ENCODE results near the gene CPSF7. TPM values are rescaled to one million over a fixed set of nuclear protein-coding genes. Genes with fewer than 3 reads are reported as not detected.

CPSF7 gene
- total RNA-seq, 2 donors from 2014 or later = 94.7 to 104 TPM

- Mint-ChIP-seq H3K4me3 (no peak overlapping the region), H3K27ac (no peak overlapping the region), H3K4me1 (peaks cover 4% of the 10 kb centered on the region), H3K27me3 (no peaks in the 10 kb centered on the region), H3K36me3 (ENCODE audit: low read depth) (peaks cover 2% of the 10 kb centered on the region)
- no peaks in the 10 kb centered on the region for H3K9me3 ChIP-seq (ENCODE audit: control insufficient read depth, low read length, poor library complexity, severe bottlenecking)
- DNase-seq = no peak
- no peak for ATAC-seq
Observed at GRCh38 chr11:61369372-61370348, 60.1 kb downstream of the CPSF7 start.

DNA sequence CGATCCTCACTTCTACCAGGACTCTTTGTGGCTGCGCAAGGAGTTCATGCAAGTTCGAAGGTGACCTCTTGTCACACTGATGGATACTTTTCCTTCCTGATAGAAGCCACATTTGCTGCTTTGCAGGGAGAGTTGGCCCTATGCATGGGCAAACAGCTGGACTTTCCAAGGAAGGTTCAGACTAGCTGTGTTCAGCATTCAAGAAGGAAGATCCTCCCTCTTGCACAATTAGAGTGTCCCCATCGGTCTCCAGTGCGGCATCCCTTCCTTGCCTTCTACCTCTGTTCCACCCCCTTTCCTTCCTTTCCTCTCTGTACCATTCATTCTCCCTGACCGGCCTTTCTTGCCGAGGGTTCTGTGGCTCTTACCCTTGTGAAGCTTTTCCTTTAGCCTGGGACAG, 61.1 kb downstream of the CPSF7 start:
- ATAC-seq = no peak
- no peak for DNase-seq
- Mint-ChIP-seq H3K4me1 (peaks cover 8% of the 10 kb centered on the region), H3K4me3 (no peak overlapping the region), H3K27me3 (no peaks in the 10 kb centered on the region), H3K36me3 (ENCODE audit: low read depth) (peaks cover 2% of the 10 kb centered on the region), H3K27ac (no peak overlapping the region)
- no peaks in the 10 kb centered on the region for H3K9me3 ChIP-seq (ENCODE audit: control insufficient read depth, low read length, poor library complexity, severe bottlenecking)

- H3K36me3 Mint-ChIP-seq (ENCODE audit: low read depth) = peaks cover 2% of the 10 kb centered on the region
- peaks cover 17% of the 10 kb centered on the region for H3K4me1 Mint-ChIP-seq
- H3K4me3 Mint-ChIP-seq = no peak overlapping the region
Observed at GRCh38 chr11:61367406-61367805, 62.4 kb downstream of the CPSF7 start.

DNA sequence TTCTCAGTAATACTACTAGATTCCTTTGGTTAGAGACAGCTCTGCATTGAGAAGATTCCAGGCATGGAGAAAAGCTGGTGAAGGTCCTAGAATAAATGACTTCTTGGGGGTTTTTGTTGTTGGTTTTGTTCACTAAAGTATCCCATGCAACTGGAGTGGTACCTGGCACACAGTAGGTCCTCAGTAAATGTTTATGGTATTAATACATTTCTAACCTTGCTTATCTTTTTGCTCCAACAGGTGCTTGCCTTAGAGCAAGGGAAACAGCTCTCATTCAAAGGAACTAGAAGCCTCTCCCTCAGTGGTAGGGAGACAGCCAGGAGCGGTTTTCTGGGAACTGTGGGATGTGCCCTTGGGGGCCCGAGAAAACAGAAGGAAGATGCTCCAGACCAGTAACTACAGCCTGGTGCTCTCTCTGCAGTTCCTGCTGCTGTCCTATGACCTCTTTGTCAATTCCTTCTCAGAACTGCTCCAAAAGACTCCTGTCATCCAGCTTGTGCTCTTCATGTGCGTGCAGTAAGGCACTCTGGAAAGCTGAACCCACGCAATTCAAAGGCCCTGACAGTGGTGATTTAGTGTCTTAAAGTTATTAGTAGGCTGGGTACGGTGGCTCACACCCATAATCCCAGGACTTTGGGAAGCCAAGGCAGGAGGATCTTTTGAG, 65.6 kb downstream of the CPSF7 start:
- Mint-ChIP-seq H3K27ac (peak overlapping the region; percentile 34), H3K4me1 (peaks cover 21% of the 10 kb centered on the region), H3K4me3 (no peak overlapping the region), H3K36me3 (ENCODE audit: low read depth) (peaks cover 2% of the 10 kb centered on the region), H3K27me3 (no peaks in the 10 kb centered on the region)
- no peak for DNase-seq
- H3K9me3 ChIP-seq (ENCODE audit: control insufficient read depth, low read length, poor library complexity, severe bottlenecking) = no peaks in the 10 kb centered on the region
- ATAC-seq = no peak

More at GRCh38 chr11:61367406-61367805, 62.4 kb downstream of the CPSF7 start:
- H3K9me3 ChIP-seq (ENCODE audit: control insufficient read depth, low read length, poor library complexity, severe bottlenecking) = no peaks in the 10 kb centered on the region
- DNase-seq (no peak), ATAC-seq (no peak)
- no peak overlapping the region for H3K27ac Mint-ChIP-seq
- H3K27me3 Mint-ChIP-seq = no peaks in the 10 kb centered on the region

- H3K4me3 Mint-ChIP-seq = peak overlapping the region; percentile 97
- H3K27me3 Mint-ChIP-seq = no peaks in the 10 kb centered on the region
- ATAC-seq (peak; percentile 43), DNase-seq (peak in 1 of 3 donors; percentile 14)
- no peaks in the 10 kb centered on the region for H3K36me3 Mint-ChIP-seq (ENCODE audit: low read depth)
- peak overlapping the region; percentile 99 for H3K27ac Mint-ChIP-seq
- peaks cover 21% of the 10 kb centered on the region for H3K4me1 Mint-ChIP-seq
- H3K9me3 ChIP-seq (ENCODE audit: control insufficient read depth, low read length, poor library complexity, severe bottlenecking) = no peaks in the 10 kb centered on the region
Observed at GRCh38 chr11:61362542-61362875, 67.3 kb downstream of the CPSF7 start.

DNA sequence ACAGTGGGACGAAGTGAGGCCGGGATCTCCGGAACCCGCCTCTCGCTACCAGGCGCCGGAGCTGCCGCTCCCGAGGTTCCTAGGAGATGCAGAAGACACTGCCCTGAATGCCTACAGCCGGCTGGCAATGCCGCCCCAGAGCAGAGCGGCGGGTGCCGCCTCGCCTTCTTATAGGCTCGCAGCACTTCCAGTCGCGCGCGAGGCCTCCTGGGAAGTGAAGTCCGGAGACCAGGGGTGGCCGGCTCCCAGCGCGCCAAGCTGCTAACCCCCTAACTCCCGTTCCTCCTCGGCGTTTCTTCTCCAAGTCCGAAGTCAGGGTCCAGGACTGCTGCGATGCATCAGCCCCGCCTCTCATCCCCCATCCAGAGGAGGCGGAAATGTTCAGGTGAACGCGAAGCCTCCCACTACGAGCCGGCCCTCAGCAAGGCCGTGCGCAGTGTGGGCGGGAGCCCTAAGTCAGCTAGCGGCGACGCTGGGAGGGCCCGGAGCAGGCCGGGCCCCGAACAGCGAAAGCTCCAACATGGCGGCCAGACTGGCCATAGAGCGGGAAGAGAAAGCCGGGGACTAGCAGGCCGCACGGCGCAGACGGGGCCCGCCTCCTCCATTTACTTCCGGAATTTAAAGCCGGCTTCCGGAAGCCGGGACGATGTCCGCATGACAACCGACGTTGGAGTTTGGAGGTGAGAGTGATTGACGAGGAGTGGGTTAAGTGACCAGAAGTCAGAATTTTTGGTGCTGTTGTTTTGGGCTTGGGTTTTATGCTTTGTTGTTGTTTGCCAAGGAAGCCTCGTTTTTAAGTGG, 67.8 kb downstream of the CPSF7 start, which contains the start of the genes CYB561A3 and TMEM138:
CYB561A3 (minus strand) TSS at position 142 of the 801 bp plus-strand sequence. CDS start 5,169 bp downstream, outside the sequence.
TMEM138 (plus strand) TSS at position 634 of the 801 bp plus-strand sequence. CDS start 2,017 bp downstream, outside the sequence.
- peak; percentile 73 to 79 (median 78) for DNase-seq
- Mint-ChIP-seq H3K4me1 (peaks cover 21% of the 10 kb centered on the region), H3K27ac (peak within 1 kb of the TSS; percentile 99), H3K4me3 (peak within 1 kb of the TSS; percentile 97), H3K27me3 (no peaks in the 10 kb centered on the region), H3K36me3 (ENCODE audit: low read depth) (no peaks in the 10 kb centered on the region)
- peak; percentile 90 for ATAC-seq
- H3K9me3 ChIP-seq (ENCODE audit: control insufficient read depth, low read length, poor library complexity, severe bottlenecking) = no peaks in the 10 kb centered on the region

DNA sequence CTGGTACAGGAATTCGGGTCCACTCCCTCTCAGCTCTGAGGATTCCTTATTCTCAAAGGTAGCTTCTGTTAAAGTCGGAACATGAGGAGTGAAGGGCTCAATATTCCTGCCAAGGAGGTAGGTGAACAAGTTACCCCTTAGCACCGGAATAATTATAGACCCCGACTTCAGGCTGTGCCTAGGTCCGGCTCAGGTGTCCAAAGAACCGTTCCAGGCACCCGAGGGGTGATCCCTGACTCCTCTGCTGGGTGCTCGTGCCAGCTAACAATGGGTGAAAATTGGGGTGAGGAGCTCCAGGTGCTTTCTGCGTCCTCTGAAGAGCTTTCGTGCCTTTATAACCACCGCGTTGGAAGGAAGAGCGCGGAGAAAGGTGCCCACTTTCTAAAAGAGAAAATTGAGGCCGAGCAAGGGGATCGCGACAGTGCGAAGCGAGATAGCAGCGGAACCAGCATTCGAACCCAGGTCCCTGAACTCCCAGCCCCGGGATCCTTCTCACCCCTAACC, 68.5 kb downstream of the CPSF7 start:
- no peaks in the 10 kb centered on the region for H3K9me3 ChIP-seq (ENCODE audit: control insufficient read depth, low read length, poor library complexity, severe bottlenecking)
- DNase-seq = no peak
- peaks cover 21% of the 10 kb centered on the region for H3K4me1 Mint-ChIP-seq
- peak; percentile 0 for ATAC-seq
- H3K4me3 Mint-ChIP-seq = peak overlapping the region; percentile 97
- H3K27ac Mint-ChIP-seq = peak overlapping the region; percentile 99
- no peaks in the 10 kb centered on the region for H3K27me3 Mint-ChIP-seq
- H3K36me3 Mint-ChIP-seq (ENCODE audit: low read depth) = no peaks in the 10 kb centered on the region

- no peaks in the 10 kb centered on the region for H3K27me3 Mint-ChIP-seq
- H3K36me3 Mint-ChIP-seq (ENCODE audit: low read depth) = no peaks in the 10 kb centered on the region
- DNase-seq = no peak
- peak overlapping the region; percentile 1 for H3K27ac Mint-ChIP-seq
- H3K4me3 Mint-ChIP-seq = peak overlapping the region; percentile 47
- peaks cover 23% of the 10 kb centered on the region for H3K4me1 Mint-ChIP-seq
- no peaks in the 10 kb centered on the region for H3K9me3 ChIP-seq (ENCODE audit: control insufficient read depth, low read length, poor library complexity, severe bottlenecking)
- ATAC-seq = no peak
Observed at GRCh38 chr11:61359516-61359915, 70.3 kb downstream of the CPSF7 start.

DNA sequence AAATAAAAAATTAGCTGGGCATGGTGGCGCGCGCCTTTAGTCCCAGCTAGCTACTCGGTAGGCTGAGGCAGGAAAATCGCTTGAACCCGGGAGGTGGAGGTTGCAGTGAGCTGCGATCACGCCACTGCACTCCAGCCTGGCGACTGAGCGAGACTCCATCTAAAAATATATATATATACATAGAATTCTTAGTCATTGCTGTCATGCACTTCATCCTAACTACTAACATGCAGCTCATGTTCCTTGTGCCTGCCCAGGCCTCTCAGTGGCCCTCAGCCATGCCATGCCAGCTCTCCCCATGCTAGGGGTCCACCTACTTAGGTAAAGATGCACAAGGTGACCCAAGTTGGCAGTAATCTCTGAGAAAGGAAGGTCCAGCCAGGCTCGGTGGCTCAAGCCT, 71.2 kb downstream of the CPSF7 start:
- Mint-ChIP-seq H3K4me1 (peaks cover 19% of the 10 kb centered on the region), H3K27ac (no peak overlapping the region), H3K27me3 (no peaks in the 10 kb centered on the region), H3K36me3 (ENCODE audit: low read depth) (peaks cover under 1% of the 10 kb centered on the region), H3K4me3 (no peak overlapping the region)
- DNase-seq (no peak), ATAC-seq (no peak)
- no peaks in the 10 kb centered on the region for H3K9me3 ChIP-seq (ENCODE audit: control insufficient read depth, low read length, poor library complexity, severe bottlenecking)

- H3K9me3 ChIP-seq (ENCODE audit: control insufficient read depth, low read length, poor library complexity, severe bottlenecking) = no peaks in the 10 kb centered on the region
- Mint-ChIP-seq H3K27ac (peak overlapping the region; percentile 69), H3K4me3 (no peak overlapping the region), H3K36me3 (ENCODE audit: low read depth) (peaks cover 3% of the 10 kb centered on the region), H3K4me1 (peaks cover 20% of the 10 kb centered on the region), H3K27me3 (no peaks in the 10 kb centered on the region)
- no peak for ATAC-seq
- no peak for DNase-seq
Observed at GRCh38 chr11:61357894-61358239, 71.9 kb downstream of the CPSF7 start.

DNA sequence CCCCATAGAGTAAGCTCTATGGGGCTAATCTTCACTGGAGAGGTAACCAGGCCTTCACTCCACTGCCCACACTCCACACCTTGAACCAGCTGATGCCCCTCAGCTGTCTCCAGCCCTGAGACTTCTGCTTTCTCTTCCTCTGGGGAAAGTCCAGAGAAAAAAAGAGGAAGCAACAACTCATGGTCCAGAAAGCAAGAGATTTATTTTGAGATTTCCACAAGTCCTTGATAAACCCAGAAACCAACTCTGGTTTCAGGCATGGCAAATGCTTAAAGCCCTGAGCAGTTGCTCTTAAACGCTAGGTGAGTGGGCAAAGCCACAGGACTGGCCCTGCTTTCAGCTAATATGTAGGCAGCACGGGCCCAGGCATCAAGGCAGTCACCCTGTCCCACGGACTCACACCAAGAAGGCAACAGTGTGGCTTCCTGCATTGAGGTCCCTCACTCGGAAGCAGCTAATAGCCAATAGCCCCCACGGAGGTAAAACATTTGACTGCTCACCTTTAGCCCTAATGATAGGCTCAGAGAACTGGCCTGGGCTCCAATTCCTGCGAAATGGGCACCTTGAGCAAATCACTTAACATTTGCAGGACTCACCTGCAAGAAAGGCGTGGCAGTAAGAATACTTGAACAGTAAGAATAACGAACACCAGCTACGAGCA, 72.4 kb downstream of the CPSF7 start:
- ATAC-seq (no peak), DNase-seq (no peak)
- Mint-ChIP-seq H3K36me3 (ENCODE audit: low read depth) (peaks cover 3% of the 10 kb centered on the region), H3K4me3 (no peak overlapping the region), H3K27ac (peak overlapping the region; percentile 69), H3K27me3 (no peaks in the 10 kb centered on the region), H3K4me1 (peaks cover 15% of the 10 kb centered on the region)
- no peaks in the 10 kb centered on the region for H3K9me3 ChIP-seq (ENCODE audit: control insufficient read depth, low read length, poor library complexity, severe bottlenecking)

GRCh38 chr11:61356706-61357105, 73.1 kb downstream of the CPSF7 start:
- Mint-ChIP-seq H3K4me3 (no peak overlapping the region), H3K36me3 (ENCODE audit: low read depth) (peaks cover 3% of the 10 kb centered on the region), H3K27me3 (no peaks in the 10 kb centered on the region), H3K27ac (peak overlapping the region; percentile 87), H3K4me1 (peaks cover 13% of the 10 kb centered on the region)
- DNase-seq (no peak), ATAC-seq (no peak)
- H3K9me3 ChIP-seq (ENCODE audit: control insufficient read depth, low read length, poor library complexity, severe bottlenecking) = no peaks in the 10 kb centered on the region
